ENCODE data around the gene POLDIP2. TPM values are rescaled to one million over a fixed set of nuclear protein-coding genes. Genes with fewer than 3 reads are reported as not detected.

The POLDIP2 gene
- total RNA-seq (10 to 100 TPM; 45.6 to 62.6 (median 49.0) TPM), polyA plus RNA-seq (10 to 100 TPM; 27.8 to 47.1 (median 38.7) TPM)
- long read RNA-seq, donor 1, transcript POLDIP2-201 (11 exons, 2,121 nt): major isoform, 14 of 14 reads
- long read RNA-seq, donor 1, partial matches to known transcripts: 0 of 14 reads
- long read RNA-seq, donor 1, other reads (novel, unspliced or antisense): 0 of 14 reads
- long read RNA-seq, donor 2, transcript POLDIP2-201 (11 exons, 2,121 nt): major isoform, 24 of 24 reads
- long read RNA-seq, donor 2, partial matches to known transcripts: 0 of 24 reads
- long read RNA-seq, donor 2, other reads (novel, unspliced or antisense): 0 of 24 reads

DNA sequence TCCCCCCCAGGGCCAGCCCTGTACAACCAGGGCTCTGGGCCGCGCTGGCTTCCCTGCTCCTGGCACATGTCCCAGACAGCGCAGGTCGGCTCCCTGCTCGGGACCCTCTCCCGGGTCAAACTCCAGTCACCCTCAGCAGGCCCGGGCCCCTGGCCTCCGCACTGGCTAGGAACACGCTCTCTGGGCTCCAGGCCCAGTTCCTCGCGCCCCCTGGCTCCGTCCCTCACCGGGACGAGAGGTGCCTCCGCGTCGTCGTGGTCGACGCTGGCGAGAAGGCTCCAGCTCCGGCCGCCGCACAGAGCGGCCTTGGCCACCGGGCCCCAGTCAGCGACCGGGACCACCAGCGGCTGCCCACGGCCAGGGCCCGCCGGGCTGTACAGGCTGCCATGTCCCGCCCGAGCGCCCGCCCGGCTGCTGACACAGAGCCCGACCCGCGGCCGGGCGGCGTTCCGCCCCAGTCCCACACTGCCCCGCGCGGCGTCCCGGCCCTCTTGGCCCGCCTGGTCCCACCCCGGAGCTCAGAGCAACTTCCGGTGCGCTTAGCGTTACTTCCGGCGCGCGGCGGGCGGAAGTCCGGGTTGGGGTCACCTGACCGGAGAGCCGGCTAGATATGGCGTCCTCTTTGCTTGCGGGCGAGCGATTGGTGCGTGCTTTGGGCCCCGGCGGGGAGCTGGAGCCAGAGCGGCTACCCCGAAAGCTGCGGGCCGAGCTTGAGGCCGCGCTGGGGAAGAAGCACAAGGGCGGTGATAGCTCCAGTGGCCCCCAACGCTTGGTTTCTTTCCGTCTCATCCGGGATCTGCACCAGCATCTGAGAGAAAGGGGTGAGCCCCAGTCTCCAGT, at the start of gene POLDIP2:
POLDIP2 (minus strand) TSS at position 467 of the 840 bp plus-strand sequence; CDS start at position 388, 79 bp downstream.
- peak; percentile 98 for DNase-seq
- intact Hi-C loops (cut with DNase I; ENCODE audit: low total_unique reads): no loop called here
- peaks cover 18 to 44% (median 33%) of the 10 kb centered on the region in 6 donors for H3K4me1 ChIP-seq
- peak; percentile 5 to 87 (median 83) for TF ChIP-seq POLR2A (IDR thresholded peaks at IDR 0.05)
- peak; percentile 98 to 99 (median 98) for TF ChIP-seq POLR2AphosphoS5 (IDR thresholded peaks at IDR 0.05)
- peak in 7 of 11 experiments; percentile 12 to 53 (median 32) for TF ChIP-seq CTCF (IDR thresholded peaks at IDR 0.05 in 8 of 11, conservative IDR thresholded peaks at IDR 0.05 in 3 of 11)
- no peaks in the 10 kb centered on the region for H3K9me3 ChIP-seq
- H3K27me3 ChIP-seq (replicated peaks in 1 of 7): no peaks in the 10 kb centered on the region
- peak within 1 kb of the TSS; percentile 71 to 95 (median 91) for H3K4me3 ChIP-seq
- WGBS, 5 donors: 0 to 1% (median 0%) methylated on average over 28 to 80 of the region's 80 CpGs
- H3K36me3 ChIP-seq: peaks cover 11 to 67% (median 59%) of the 10 kb centered on the region in 6 donors
- peak within 1 kb of the TSS; percentile 87 to 95 (median 91) for H3K27ac ChIP-seq

DNA sequence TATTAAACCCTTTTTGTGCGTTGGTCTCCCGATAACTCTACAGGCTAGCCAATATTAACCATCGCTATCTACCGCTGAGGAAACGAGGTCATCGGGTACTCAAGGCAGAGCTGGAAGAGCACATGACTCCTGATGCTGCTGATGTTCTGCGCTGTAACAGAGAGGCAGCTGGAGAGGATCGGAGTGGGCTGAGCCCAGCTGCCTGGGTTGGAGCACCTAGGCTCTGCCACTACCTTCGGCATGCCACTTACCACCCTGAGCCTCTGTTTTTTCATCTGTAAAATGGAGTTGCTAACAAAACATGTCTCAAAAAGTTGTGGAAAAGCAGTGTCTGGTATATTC, 49.1 kb upstream of the POLDIP2 start:
- 28 to 45% (median 37%) methylated on average over 9 of the region's 9 CpGs for WGBS, 5 donors
- Histone ChIP-seq H3K27me3 (replicated peaks in 1 of 7) (no peaks in the 10 kb centered on the region), H3K27ac (peak overlapping the region in 4 of 8 donors; percentile 63 to 82 (median 71))

GRCh38 chr17:28405632-28406472, 48.5 kb upstream of the POLDIP2 start, which contains the start of gene SLC46A1:
SLC46A1 (minus strand) TSS chr17:28406212; CDS start chr17:28406114, 98 bp downstream.
- peaks cover 0 to 15% (median 3%) of the 10 kb centered on the region in 6 donors for H3K36me3 ChIP-seq
- peak within 1 kb of the TSS in 7 of 8 donors; percentile 45 to 82 (median 67) for H3K27ac ChIP-seq
- H3K4me1 ChIP-seq: peaks cover 8 to 57% (median 27%) of the 10 kb centered on the region in 6 donors
- intact Hi-C loops (cut with DNase I; ENCODE audit: low total_unique reads): no loop called here
- no peak for TF ChIP-seq POLR2A (IDR thresholded peaks at IDR 0.05)
- peak; percentile 53 to 79 (median 70) for TF ChIP-seq POLR2AphosphoS5 (IDR thresholded peaks at IDR 0.05)
- 1 to 2% (median 1%) methylated on average over 21 to 70 of the region's 70 CpGs for WGBS, 5 donors
- no peaks in the 10 kb centered on the region for H3K9me3 ChIP-seq
- peak within 1 kb of the TSS; percentile 60 to 96 (median 88) for H3K4me3 ChIP-seq
- H3K27me3 ChIP-seq (replicated peaks in 1 of 7): no peaks in the 10 kb centered on the region
- peak; percentile 87 for DNase-seq

More for the DNA sequence above, 49.1 kb upstream of the POLDIP2 start:
- peak overlapping the region; percentile 60 to 96 (median 88) for H3K4me3 ChIP-seq
- peaks cover 0 to 11% (median 3%) of the 10 kb centered on the region in 6 donors for H3K36me3 ChIP-seq
- intact Hi-C loops (cut with DNase I; ENCODE audit: low total_unique reads): no loop called here
- no peak for TF ChIP-seq POLR2AphosphoS5 (IDR thresholded peaks at IDR 0.05)
- TF ChIP-seq CTCF (IDR thresholded peaks at IDR 0.05 in 8 of 11, conservative IDR thresholded peaks at IDR 0.05 in 3 of 11): no peak
- no peak for TF ChIP-seq POLR2A (IDR thresholded peaks at IDR 0.05)
- H3K4me1 ChIP-seq: peaks cover 8 to 57% (median 27%) of the 10 kb centered on the region in 6 donors
- no peaks in the 10 kb centered on the region for H3K9me3 ChIP-seq
- DNase-seq: no peak

Data from spleen (tissue), 13 donors.